ENCODE results near the gene DAB2IP.

- no peak for TF ChIP-seq EZH2 (IDR thresholded peaks at IDR 0.05; ENCODE audit: borderline replicate concordance, low read depth, low read length, severe bottlenecking)
- TF ChIP-seq CTCF (IDR thresholded peaks at IDR 0.05; ENCODE audit: borderline replicate concordance, extremely low read depth, low read length, poor library complexity, severe bottlenecking) = no peak
Measured at GRCh38 chr9:121801579-121801978, 150.1 kb downstream of the DAB2IP start.

Data from DND-41 (cell line).